ENCODE data around the gene TMEM256.
A peak's percentile ranks its signal among the peaks of the same experiment; 100 is the strongest.

TMEM256 gene

DNA sequence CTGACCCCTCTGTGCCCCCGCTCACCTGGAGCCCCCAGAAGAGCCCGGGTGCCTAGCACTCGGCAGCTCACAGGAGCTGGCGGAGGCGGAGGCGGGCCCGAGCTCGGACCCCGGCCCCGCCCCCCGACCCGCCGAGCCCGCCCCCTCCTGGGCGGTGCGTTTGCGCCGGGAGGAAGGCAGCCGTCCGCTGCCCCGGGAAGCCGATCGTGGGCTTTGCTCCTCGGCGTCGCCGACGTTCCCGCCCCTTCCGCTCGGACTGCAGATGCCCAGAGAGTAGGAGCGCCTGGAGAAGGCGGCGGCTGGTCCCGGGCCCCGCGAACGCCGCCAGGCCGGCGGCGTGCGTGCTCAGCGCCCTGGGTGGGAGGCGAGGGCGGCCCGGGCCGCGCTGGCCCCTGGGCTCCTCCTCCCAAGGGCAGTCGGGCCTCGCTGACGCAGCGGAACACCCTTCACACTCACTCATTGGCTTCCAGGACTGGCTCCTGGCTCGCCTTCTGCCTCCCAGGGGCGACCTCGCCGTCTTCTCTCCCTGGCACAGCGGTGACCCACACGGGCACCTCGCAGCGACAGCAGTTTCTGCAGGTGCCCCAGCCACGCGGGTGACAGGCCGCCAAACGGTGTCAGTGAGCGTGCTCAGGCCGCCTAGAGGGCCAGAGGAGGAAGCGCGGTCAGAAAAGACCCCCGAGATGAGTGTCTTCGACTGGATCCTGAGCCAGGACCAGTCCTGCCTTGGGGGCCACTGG, 9.3 kb downstream of the TMEM256 start, which contains the start of gene PLSCR3:
PLSCR3 (minus strand) TSS at position 74 of the 740 bp plus-strand sequence. CDS start 415 bp downstream, outside the sequence.
- no peak for TF ChIP-seq BACH2 (CRISPR knock-in tag; IDR thresholded peaks at IDR 0.05; ENCODE audit: borderline replicate concordance)
- 0 out of 2 replicates have a peak, but pooled peaks have one; percentile 60 for TF ChIP-seq SNAI2 (CRISPR knock-in tag; IDR thresholded peaks at IDR 0.05)
- TF ChIP-seq, protein P1, sequence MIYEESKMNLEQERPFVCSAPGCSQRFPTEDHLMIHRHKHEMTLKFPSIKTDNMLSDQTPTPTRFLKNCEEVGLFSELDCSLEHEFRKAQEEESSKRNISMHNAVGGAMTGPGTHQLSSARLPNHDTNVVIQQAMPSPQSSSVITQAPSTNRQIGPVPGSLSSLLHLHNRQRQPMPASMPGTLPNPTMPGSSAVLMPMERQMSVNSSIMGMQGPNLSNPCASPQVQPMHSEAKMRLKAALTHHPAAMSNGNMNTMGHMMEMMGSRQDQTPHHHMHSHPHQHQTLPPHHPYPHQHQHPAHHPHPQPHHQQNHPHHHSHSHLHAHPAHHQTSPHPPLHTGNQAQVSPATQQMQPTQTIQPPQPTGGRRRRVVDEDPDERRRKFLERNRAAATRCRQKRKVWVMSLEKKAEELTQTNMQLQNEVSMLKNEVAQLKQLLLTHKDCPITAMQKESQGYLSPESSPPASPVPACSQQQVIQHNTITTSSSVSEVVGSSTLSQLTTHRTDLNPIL (CRISPR knock-in tag; IDR thresholded peaks at IDR 0.05; ENCODE audit: low read depth), result no peak
- TF ChIP-seq OSR1 (CRISPR knock-in tag; IDR thresholded peaks at IDR 0.05), result no peak
- TF ChIP-seq RARB (CRISPR knock-in tag; IDR thresholded peaks at IDR 0.05), result no peak
- TF ChIP-seq CSDC2 (CRISPR knock-in tag; IDR thresholded peaks at IDR 0.05), result no peak
- TF ChIP-seq ISL1 (CRISPR knock-in tag; IDR thresholded peaks at IDR 0.05), result no peak
- TF ChIP-seq ZNF565 (CRISPR knock-in tag; conservative IDR thresholded peaks at IDR 0.05; ENCODE audit: low read depth), result no peak
- ATAC-seq, result peak; percentile 91

DNA sequence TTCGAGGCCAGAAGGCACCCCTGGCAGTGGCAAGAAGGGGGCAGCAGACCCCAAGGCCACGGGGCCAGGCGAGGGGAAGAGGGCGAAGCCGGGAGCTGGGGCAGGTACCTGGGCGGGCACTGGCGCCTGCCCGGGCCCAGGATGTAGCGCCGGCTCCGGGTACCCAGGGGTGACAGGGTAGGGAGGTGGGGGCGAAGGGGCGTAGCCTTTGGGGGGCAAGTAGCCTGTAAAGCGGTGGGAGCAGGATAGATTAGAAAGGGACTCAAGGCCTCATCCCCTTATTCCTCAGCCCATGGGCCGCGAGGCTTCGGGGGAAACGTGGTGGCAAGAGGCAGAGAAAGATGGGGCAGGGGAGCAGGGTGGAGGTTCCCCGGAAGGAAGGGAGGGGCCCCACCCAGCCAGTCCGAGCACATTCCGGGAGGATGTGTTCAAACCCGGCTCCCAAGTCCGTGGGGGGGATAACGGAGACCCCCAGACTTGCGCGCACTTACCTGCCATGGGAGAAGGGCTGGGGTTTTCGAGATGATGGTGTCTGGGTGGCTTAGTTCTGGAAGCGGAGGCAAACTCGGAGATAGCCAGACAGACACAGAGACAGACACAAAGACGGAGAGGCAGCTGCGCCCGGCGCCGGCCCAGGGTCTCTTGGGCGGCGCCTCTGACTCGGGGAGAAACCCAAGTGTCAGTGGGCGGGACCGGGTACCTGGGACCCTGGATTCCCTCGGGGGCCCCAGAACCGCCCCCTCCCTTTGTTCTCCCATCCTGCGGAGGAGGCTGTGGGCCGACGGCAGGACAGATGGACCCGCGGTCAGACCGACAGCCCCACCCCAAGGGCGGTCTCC, 10.1 kb downstream of the TMEM256 start:
- ATAC-seq, result peak; percentile 49
- TF ChIP-seq, protein P2, sequence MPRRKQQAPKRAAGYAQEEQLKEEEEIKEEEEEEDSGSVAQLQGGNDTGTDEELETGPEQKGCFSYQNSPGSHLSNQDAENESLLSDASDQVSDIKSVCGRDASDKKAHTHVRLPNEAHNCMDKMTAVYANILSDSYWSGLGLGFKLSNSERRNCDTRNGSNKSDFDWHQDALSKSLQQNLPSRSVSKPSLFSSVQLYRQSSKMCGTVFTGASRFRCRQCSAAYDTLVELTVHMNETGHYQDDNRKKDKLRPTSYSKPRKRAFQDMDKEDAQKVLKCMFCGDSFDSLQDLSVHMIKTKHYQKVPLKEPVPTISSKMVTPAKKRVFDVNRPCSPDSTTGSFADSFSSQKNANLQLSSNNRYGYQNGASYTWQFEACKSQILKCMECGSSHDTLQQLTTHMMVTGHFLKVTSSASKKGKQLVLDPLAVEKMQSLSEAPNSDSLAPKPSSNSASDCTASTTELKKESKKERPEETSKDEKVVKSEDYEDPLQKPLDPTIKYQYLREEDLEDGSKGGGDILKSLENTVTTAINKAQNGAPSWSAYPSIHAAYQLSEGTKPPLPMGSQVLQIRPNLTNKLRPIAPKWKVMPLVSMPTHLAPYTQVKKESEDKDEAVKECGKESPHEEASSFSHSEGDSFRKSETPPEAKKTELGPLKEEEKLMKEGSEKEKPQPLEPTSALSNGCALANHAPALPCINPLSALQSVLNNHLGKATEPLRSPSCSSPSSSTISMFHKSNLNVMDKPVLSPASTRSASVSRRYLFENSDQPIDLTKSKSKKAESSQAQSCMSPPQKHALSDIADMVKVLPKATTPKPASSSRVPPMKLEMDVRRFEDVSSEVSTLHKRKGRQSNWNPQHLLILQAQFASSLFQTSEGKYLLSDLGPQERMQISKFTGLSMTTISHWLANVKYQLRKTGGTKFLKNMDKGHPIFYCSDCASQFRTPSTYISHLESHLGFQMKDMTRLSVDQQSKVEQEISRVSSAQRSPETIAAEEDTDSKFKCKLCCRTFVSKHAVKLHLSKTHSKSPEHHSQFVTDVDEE (CRISPR knock-in tag; IDR thresholded peaks at IDR 0.05), result no peak
- no peak for TF ChIP-seq ZC3H10 (CRISPR knock-in tag; IDR thresholded peaks at IDR 0.05)
- no peak for TF ChIP-seq PPARA (CRISPR knock-in tag; IDR thresholded peaks at IDR 0.05; ENCODE audit: borderline replicate concordance)
- no peak for TF ChIP-seq OSR1 (CRISPR knock-in tag; IDR thresholded peaks at IDR 0.05)

DNA sequence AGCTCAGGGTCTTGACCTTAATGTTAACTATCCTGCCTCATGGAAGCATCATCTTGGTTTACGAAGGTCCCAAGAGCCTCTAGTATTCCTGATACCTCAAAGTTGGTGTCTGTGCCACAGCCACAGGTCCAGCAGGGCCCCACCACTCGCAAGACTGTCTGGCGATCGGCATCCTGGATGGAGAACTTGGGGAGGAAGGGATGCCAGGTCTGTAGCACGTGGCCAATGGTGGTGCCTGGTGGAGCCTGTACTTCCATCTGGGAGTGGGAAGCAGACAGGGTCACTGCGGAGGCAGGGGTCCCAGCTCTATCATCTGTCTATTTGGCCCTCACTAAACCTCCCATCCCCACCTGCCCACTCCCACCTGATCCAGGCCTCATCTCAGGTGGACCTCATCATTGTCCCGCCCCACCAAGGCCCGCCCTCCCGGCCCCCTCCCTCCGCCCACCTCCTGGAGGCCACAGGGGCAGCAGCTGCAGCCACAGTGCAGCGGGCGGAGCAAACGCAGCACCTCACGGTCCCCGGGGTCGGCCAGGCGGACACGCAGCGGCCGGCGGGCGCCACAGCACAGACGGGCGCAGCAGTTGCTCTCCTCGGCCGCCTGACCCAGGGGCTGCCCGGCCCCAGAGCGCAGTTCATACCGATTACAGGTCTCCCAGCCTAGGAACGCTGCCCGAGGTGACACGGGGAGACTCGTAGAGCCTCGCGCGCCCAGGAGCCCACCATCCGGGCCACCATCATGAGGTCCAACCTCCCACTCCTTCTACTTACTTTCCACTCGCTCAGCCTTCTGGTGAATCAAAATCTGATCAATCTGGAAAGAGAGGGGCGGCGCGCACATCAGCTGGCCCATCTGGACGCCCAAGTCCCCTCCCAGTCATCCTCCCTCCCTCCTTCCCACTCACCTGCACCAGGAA, 10.9 kb downstream of the TMEM256 start:
- ATAC-seq, result no peak
- TF ChIP-seq ZNF8 (CRISPR knock-in tag; IDR thresholded peaks at IDR 0.05), result no peak
- no peak for TF ChIP-seq ZNF565 (CRISPR knock-in tag; conservative IDR thresholded peaks at IDR 0.05; ENCODE audit: low read depth)
- TF ChIP-seq, protein P2 (CRISPR knock-in tag; IDR thresholded peaks at IDR 0.05), result no peak
- no peak for TF ChIP-seq GLIS3 (CRISPR knock-in tag; IDR thresholded peaks at IDR 0.05)
- no peak for TF ChIP-seq SNAI2 (CRISPR knock-in tag; IDR thresholded peaks at IDR 0.05)
- TF ChIP-seq, protein P3, sequence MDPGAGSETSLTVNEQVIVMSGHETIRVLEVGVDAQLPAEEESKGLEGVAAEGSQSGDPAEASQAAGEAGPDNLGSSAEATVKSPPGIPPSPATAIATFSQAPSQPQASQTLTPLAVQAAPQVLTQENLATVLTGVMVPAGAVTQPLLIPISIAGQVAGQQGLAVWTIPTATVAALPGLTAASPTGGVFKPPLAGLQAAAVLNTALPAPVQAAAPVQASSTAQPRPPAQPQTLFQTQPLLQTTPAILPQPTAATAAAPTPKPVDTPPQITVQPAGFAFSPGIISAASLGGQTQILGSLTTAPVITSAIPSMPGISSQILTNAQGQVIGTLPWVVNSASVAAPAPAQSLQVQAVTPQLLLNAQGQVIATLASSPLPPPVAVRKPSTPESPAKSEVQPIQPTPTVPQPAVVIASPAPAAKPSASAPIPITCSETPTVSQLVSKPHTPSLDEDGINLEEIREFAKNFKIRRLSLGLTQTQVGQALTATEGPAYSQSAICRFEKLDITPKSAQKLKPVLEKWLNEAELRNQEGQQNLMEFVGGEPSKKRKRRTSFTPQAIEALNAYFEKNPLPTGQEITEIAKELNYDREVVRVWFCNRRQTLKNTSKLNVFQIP (CRISPR knock-in tag; IDR thresholded peaks at IDR 0.05; ENCODE audit: borderline replicate concordance, low read depth), result no peak
- TF ChIP-seq, protein P4, sequence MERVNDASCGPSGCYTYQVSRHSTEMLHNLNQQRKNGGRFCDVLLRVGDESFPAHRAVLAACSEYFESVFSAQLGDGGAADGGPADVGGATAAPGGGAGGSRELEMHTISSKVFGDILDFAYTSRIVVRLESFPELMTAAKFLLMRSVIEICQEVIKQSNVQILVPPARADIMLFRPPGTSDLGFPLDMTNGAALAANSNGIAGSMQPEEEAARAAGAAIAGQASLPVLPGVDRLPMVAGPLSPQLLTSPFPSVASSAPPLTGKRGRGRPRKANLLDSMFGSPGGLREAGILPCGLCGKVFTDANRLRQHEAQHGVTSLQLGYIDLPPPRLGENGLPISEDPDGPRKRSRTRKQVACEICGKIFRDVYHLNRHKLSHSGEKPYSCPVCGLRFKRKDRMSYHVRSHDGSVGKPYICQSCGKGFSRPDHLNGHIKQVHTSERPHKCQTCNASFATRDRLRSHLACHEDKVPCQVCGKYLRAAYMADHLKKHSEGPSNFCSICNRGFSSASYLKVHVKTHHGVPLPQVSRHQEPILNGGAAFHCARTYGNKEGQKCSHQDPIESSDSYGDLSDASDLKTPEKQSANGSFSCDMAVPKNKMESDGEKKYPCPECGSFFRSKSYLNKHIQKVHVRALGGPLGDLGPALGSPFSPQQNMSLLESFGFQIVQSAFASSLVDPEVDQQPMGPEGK (CRISPR knock-in tag; IDR thresholded peaks at IDR 0.05; ENCODE audit: borderline replicate concordance), result no peak
- TF ChIP-seq BACH2 (CRISPR knock-in tag; IDR thresholded peaks at IDR 0.05; ENCODE audit: borderline replicate concordance), result no peak
- no peak for TF ChIP-seq CSDC2 (CRISPR knock-in tag; IDR thresholded peaks at IDR 0.05)
- TF ChIP-seq, protein P5, sequence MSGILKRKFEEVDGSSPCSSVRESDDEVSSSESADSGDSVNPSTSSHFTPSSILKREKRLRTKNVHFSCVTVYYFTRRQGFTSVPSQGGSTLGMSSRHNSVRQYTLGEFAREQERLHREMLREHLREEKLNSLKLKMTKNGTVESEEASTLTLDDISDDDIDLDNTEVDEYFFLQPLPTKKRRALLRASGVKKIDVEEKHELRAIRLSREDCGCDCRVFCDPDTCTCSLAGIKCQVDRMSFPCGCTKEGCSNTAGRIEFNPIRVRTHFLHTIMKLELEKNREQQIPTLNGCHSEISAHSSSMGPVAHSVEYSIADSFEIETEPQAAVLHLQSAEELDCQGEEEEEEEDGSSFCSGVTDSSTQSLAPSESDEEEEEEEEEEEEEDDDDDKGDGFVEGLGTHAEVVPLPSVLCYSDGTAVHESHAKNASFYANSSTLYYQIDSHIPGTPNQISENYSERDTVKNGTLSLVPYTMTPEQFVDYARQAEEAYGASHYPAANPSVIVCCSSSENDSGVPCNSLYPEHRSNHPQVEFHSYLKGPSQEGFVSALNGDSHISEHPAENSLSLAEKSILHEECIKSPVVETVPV (CRISPR knock-in tag; IDR thresholded peaks at IDR 0.05), result no peak
- TF ChIP-seq ARNTL (CRISPR knock-in tag; IDR thresholded peaks at IDR 0.05; ENCODE audit: borderline replicate concordance, low read depth), result no peak
- no peak for TF ChIP-seq OSR1 (CRISPR knock-in tag; IDR thresholded peaks at IDR 0.05)
- no peak for TF ChIP-seq ZFP30 (CRISPR knock-in tag; IDR thresholded peaks at IDR 0.05)
- no peak for TF ChIP-seq ISL1 (CRISPR knock-in tag; IDR thresholded peaks at IDR 0.05)
- no peak for TF ChIP-seq ESRRG (CRISPR knock-in tag; IDR thresholded peaks at IDR 0.05)
- TF ChIP-seq, protein P1 (CRISPR knock-in tag; IDR thresholded peaks at IDR 0.05; ENCODE audit: low read depth), result no peak
